HG03442 (cell line): Measurements from ENCODE around the gene SLC12A7.
"Not testable (repeated sequence)": the region's sequence is repeated elsewhere in the genome, so short reads cannot be mapped to it uniquely, and the experiment has no call there.

ENCODE experiments used
- ATAC-seq: cut with Tn5 transposase; IDR thresholded peaks from one replicate; pipeline ENCODE4 v1.9.1; 2021; ENCODE audit warnings: mild to moderate bottlenecking, moderate library complexity; ENCODE audit not compliant: unreplicated experiment

Gene SLC12A7

GRCh38 chr5:1011741-1012312 lies 100.0 kb downstream of the SLC12A7 start:
- no peak for ATAC-seq

- ATAC-seq, result no peak
Measured at GRCh38 chr5:1011226-1011631, 100.6 kb downstream of the SLC12A7 start.

GRCh38 chr5:1010641-1011046 lies 101.2 kb downstream of the SLC12A7 start:
- no peak for ATAC-seq

- no peak for ATAC-seq
Measured at GRCh38 chr5:1010181-1010510, 101.7 kb downstream of the SLC12A7 start.

- ATAC-seq, result no peak
Measured at GRCh38 chr5:1009359-1010180, 102.3 kb downstream of the SLC12A7 start.

- ATAC-seq, result no peak
Measured at GRCh38 chr5:1008451-1009358, 103.2 kb downstream of the SLC12A7 start, which contains the start of gene NKD2. Gene NKD2, plus strand, starts transcription at chr5:1008802. Its CDS starts 256 bp downstream, at chr5:1009058.

- no peak for ATAC-seq
Measured at GRCh38 chr5:1007681-1008450, 104.0 kb downstream of the SLC12A7 start.

- no peak for ATAC-seq
Measured at GRCh38 chr5:1007221-1007680, 104.6 kb downstream of the SLC12A7 start.

- ATAC-seq, result no peak
Measured at GRCh38 chr5:1006656-1007071, 105.2 kb downstream of the SLC12A7 start.

GRCh38 chr5:1005904-1006655 lies 105.8 kb downstream of the SLC12A7 start:
- no peak for ATAC-seq

GRCh38 chr5:1005249-1005851 lies 106.5 kb downstream of the SLC12A7 start:
- no peak for ATAC-seq

- no peak for ATAC-seq
Measured at GRCh38 chr5:1004461-1005248, 107.2 kb downstream of the SLC12A7 start.

- no peak for ATAC-seq
Measured at GRCh38 chr5:1003296-1003937, 108.4 kb downstream of the SLC12A7 start.

- no peak for ATAC-seq
Measured at GRCh38 chr5:1002836-1003235, 109.0 kb downstream of the SLC12A7 start.

- ATAC-seq, result no peak
Measured at GRCh38 chr5:1002271-1002546, 109.7 kb downstream of the SLC12A7 start.

- no peak for ATAC-seq
Measured at GRCh38 chr5:1001406-1002270, 110.2 kb downstream of the SLC12A7 start.

- not testable (repeated sequence) for ATAC-seq
Measured at GRCh38 chr5:1000831-1001230, 111.0 kb downstream of the SLC12A7 start.
